ENCODE measurements around the gene RTN4. TPM values are rescaled to one million over a fixed set of nuclear protein-coding genes. Genes with fewer than 3 reads are reported as not detected.

RTN4 gene
- total and polyA plus RNA-seq, 2 experiments from 2014 or later, result 218 to 221 TPM

DNA sequence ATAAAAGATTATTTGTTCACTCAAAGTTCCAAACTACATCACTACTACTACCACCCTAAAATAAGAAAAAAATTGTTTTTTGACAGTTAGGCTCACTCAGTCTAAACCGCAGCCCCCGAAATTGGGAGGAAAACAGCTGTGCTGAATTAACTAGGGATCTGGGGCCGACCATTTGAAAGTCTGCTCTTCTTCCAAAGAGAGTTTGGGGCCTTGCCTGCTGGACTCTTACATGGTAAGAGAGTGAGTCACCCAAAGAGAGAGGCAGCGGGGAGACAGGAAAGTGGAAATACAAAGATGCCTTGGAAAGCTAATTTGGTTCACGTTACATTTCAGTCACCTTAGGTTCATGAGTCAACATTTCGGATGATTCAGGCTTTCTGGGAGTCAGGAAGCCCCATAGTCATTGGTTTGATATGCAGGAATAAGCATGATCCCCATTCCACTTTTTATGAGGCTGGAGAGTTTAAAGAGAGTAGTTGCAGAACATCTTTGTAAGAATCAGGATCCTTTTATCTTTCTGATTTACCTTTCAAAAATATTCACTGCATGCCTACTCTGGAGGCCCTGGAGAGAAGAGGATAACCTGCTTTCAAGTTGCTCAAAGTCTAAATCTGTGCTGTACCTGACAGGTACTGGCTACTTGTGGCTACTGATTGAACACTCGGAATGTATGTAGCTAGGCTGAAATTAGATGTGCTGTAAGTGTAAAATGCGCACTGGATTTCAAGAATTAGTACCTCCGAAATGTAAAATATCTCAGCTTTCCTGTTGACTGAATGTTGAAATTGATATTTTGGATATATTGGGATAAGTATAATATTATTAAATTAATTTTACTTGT lies 995 bp upstream of the RTN4 start:
- Mint-ChIP-seq H3K27me3 (ENCODE audit: insufficient read depth, low read depth, poor library complexity) (peaks cover 21% of the 10 kb centered on the region), H3K36me3 (ENCODE audit: low read depth) (peaks cover 10% of the 10 kb centered on the region; the same call in 1 of the 3 replicates), H3K27ac (peak overlapping the region; percentile 97), H3K9me3 (no peaks in the 10 kb centered on the region), H3K4me3 (peak overlapping the region; percentile 97), H3K4me1 (peaks cover 27% of the 10 kb centered on the region)
- DNase-seq (ENCODE audit: low spot score) (peak; percentile 71), ATAC-seq (peak; percentile 0; the same call in 2 of the 3 replicates)
- peaks cover 33% of the 10 kb centered on the region for H3K79me2 ChIP-seq (replicated peaks; ENCODE audit: insufficient read depth)
- H3K4me3 ChIP-seq, result peak overlapping the region; percentile 57
- no peaks in the 10 kb centered on the region for H3K27me3 ChIP-seq (ENCODE audit: insufficient read depth)
- peak overlapping the region; percentile 74 for H3K4me2 ChIP-seq
- H3K9me2 ChIP-seq (ENCODE audit: insufficient read depth), result no peaks in the 10 kb centered on the region
- no peaks in the 10 kb centered on the region; the same call in 1 of the 2 replicates for H3F3A ChIP-seq (replicated peaks; ENCODE audit: low read depth)
- TF ChIP-seq STAT1 (IDR thresholded peaks at IDR 0.05; ENCODE audit: unreplicated experiment) (no peak), CREB1 (CRISPR knock-in tag; IDR thresholded peaks at IDR 0.05; ENCODE audit: low read depth) (no peak), ZNF331 (CRISPR knock-in tag; IDR thresholded peaks at IDR 0.05; ENCODE audit: low read depth) (no peak), POLR2AphosphoS5 (IDR thresholded peaks at IDR 0.05; ENCODE audit: low read depth) (no peak), EZH2phosphoT487 (IDR thresholded peaks at IDR 0.05; ENCODE audit: unreplicated experiment) (no peak), ZNF114 (CRISPR knock-in tag; IDR thresholded peaks at IDR 0.05) (no peak), NANOG (IDR thresholded peaks at IDR 0.05; ENCODE audit: borderline replicate concordance) (no peak), JUNB (IDR thresholded peaks at IDR 0.05; ENCODE audit: unreplicated experiment) (no peak), EZH2 (IDR thresholded peaks at IDR 0.05; ENCODE audit: low read depth, unreplicated experiment) (no peak)
- TF ChIP-seq, protein P1, sequence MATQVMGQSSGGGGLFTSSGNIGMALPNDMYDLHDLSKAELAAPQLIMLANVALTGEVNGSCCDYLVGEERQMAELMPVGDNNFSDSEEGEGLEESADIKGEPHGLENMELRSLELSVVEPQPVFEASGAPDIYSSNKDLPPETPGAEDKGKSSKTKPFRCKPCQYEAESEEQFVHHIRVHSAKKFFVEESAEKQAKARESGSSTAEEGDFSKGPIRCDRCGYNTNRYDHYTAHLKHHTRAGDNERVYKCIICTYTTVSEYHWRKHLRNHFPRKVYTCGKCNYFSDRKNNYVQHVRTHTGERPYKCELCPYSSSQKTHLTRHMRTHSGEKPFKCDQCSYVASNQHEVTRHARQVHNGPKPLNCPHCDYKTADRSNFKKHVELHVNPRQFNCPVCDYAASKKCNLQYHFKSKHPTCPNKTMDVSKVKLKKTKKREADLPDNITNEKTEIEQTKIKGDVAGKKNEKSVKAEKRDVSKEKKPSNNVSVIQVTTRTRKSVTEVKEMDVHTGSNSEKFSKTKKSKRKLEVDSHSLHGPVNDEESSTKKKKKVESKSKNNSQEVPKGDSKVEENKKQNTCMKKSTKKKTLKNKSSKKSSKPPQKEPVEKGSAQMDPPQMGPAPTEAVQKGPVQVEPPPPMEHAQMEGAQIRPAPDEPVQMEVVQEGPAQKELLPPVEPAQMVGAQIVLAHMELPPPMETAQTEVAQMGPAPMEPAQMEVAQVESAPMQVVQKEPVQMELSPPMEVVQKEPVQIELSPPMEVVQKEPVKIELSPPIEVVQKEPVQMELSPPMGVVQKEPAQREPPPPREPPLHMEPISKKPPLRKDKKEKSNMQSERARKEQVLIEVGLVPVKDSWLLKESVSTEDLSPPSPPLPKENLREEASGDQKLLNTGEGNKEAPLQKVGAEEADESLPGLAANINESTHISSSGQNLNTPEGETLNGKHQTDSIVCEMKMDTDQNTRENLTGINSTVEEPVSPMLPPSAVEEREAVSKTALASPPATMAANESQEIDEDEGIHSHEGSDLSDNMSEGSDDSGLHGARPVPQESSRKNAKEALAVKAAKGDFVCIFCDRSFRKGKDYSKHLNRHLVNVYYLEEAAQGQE (IDR thresholded peaks at IDR 0.05; ENCODE audit: unreplicated experiment), result no peak
- TF ChIP-seq, protein P2, sequence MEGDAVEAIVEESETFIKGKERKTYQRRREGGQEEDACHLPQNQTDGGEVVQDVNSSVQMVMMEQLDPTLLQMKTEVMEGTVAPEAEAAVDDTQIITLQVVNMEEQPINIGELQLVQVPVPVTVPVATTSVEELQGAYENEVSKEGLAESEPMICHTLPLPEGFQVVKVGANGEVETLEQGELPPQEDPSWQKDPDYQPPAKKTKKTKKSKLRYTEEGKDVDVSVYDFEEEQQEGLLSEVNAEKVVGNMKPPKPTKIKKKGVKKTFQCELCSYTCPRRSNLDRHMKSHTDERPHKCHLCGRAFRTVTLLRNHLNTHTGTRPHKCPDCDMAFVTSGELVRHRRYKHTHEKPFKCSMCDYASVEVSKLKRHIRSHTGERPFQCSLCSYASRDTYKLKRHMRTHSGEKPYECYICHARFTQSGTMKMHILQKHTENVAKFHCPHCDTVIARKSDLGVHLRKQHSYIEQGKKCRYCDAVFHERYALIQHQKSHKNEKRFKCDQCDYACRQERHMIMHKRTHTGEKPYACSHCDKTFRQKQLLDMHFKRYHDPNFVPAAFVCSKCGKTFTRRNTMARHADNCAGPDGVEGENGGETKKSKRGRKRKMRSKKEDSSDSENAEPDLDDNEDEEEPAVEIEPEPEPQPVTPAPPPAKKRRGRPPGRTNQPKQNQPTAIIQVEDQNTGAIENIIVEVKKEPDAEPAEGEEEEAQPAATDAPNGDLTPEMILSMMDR (conservative IDR thresholded peaks at IDR 0.05; ENCODE audit: low read depth in 2 of 2), result no peak
- TF ChIP-seq, protein P3, sequence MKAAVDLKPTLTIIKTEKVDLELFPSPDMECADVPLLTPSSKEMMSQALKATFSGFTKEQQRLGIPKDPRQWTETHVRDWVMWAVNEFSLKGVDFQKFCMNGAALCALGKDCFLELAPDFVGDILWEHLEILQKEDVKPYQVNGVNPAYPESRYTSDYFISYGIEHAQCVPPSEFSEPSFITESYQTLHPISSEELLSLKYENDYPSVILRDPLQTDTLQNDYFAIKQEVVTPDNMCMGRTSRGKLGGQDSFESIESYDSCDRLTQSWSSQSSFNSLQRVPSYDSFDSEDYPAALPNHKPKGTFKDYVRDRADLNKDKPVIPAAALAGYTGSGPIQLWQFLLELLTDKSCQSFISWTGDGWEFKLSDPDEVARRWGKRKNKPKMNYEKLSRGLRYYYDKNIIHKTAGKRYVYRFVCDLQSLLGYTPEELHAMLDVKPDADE (IDR thresholded peaks at IDR 0.05), result no peak
- TF ChIP-seq, protein P4, sequence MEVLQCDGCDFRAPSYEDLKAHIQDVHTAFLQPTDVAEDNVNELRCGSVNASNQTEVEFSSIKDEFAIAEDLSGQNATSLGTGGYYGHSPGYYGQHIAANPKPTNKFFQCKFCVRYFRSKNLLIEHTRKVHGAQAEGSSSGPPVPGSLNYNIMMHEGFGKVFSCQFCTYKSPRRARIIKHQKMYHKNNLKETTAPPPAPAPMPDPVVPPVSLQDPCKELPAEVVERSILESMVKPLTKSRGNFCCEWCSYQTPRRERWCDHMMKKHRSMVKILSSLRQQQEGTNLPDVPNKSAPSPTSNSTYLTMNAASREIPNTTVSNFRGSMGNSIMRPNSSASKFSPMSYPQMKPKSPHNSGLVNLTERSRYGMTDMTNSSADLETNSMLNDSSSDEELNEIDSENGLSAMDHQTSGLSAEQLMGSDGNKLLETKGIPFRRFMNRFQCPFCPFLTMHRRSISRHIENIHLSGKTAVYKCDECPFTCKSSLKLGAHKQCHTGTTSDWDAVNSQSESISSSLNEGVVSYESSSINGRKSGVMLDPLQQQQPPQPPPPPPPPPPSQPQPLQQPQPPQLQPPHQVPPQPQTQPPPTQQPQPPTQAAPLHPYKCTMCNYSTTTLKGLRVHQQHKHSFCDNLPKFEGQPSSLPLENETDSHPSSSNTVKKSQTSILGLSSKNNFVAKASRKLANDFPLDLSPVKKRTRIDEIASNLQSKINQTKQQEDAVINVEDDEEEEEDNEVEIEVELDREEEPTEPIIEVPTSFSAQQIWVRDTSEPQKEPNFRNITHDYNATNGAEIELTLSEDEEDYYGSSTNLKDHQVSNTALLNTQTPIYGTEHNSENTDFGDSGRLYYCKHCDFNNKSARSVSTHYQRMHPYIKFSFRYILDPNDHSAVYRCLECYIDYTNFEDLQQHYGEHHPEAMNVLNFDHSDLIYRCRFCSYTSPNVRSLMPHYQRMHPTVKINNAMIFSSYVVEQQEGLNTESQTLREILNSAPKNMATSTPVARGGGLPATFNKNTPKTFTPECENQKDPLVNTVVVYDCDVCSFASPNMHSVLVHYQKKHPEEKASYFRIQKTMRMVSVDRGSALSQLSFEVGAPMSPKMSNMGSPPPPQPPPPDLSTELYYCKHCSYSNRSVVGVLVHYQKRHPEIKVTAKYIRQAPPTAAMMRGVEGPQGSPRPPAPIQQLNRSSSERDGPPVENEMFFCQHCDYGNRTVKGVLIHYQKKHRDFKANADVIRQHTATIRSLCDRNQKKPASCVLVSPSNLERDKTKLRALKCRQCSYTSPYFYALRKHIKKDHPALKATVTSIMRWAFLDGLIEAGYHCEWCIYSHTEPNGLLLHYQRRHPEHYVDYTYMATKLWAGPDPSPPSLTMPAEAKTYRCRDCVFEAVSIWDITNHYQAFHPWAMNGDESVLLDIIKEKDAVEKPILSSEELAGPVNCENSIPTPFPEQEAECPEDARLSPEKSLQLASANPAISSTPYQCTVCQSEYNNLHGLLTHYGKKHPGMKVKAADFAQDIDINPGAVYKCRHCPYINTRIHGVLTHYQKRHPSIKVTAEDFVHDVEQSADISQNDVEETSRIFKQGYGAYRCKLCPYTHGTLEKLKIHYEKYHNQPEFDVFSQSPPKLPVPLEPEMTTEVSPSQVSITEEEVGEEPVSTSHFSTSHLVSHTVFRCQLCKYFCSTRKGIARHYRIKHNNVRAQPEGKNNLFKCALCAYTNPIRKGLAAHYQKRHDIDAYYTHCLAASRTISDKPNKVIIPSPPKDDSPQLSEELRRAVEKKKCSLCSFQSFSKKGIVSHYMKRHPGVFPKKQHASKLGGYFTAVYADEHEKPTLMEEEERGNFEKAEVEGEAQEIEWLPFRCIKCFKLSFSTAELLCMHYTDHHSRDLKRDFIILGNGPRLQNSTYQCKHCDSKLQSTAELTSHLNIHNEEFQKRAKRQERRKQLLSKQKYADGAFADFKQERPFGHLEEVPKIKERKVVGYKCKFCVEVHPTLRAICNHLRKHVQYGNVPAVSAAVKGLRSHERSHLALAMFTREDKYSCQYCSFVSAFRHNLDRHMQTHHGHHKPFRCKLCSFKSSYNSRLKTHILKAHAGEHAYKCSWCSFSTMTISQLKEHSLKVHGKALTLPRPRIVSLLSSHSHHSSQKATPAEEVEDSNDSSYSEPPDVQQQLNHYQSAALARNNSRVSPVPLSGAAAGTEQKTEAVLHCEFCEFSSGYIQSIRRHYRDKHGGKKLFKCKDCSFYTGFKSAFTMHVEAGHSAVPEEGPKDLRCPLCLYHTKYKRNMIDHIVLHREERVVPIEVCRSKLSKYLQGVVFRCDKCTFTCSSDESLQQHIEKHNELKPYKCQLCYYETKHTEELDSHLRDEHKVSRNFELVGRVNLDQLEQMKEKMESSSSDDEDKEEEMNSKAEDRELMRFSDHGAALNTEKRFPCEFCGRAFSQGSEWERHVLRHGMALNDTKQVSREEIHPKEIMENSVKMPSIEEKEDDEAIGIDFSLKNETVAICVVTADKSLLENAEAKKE (CRISPR knock-in tag; IDR thresholded peaks at IDR 0.05), result no peak
- no peaks in the 10 kb centered on the region; the same call in 1 of the 2 replicates for H3K36me3 ChIP-seq (ENCODE audit: insufficient read depth)
- 0 out of 2 replicates have a peak overlapping the region, but pooled peaks have one; percentile 10 for H2AFZ ChIP-seq
- H3K27ac ChIP-seq (ENCODE audit: low read depth), result peak overlapping the region; percentile 91
- H4K20me1 ChIP-seq (replicated peaks; ENCODE audit: insufficient read depth), result peaks cover 16% of the 10 kb centered on the region
- H3K4me1 ChIP-seq (ENCODE audit: insufficient read depth), result peaks cover 33% of the 10 kb centered on the region

Data from GM23338 (cell line).